ENCODE results near the gene C7orf33.
"Not testable (repeated sequence)": the region's sequence is repeated elsewhere in the genome, so short reads cannot be mapped to it uniquely, and the experiment has no call there.

C7orf33 gene, protein sequence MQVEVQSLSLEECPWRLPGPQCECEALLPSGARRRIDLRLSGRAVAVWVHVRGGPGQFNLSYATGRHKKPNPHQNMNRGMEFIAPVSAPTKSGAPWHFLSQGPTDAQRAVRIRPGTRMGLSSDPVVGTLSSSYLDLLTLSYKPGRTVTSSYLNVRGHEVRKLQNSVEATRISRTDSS

DNA sequence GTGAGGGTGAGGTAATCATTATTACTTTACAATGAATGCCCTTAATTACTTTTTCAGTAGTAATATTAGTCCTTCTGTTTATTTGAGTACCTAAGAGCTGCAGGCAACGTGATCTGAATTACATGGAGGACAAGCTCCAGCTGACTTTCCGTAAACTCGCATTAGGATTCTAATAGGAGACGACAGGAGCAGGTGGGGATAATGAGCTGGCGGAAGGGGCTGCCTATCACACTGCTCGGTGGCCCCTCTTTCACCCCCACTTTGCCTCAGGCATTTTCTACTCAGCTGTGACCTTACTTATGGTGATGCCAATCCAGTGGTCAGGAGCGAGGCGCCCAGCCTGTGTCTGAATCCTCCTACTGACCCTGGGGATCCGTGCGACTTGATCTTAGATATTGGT lies at the start of gene C7orf33:
TSS of gene C7orf33 (plus strand) at position 296 of the 400 bp plus-strand sequence. CDS start 160 bp downstream, outside the sequence.
- DNase-seq = no peak

DNA sequence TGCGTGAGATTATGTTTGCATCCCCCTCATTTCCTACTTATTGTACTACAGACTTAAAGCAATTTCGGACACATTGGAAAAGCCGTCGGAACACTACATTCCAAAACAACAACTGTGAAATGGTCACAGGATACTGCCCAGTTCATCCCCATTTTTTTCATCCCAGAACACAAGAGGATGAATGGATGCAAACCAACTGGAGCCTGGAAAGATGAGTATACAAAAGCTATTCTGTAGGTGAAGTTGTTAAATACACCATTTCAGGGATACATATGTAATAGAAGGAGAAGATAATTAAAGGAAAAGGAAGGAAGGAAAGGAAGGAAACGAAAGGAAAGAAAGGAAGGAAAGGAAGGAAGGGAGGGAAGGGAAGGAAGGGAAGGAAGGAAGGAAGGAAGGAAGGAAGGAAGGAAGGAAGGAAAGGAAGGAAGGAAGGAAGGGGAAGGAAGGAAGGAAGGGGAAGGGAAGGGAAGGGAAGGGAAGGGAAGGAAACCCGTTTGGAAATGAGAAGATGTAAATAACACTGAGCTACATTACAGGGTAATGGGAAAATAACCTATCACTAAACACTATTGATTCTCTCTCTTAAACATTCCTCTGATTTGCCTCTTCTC lies 48.6 kb upstream of the C7orf33 start:
- DNase-seq = no peak

DNA sequence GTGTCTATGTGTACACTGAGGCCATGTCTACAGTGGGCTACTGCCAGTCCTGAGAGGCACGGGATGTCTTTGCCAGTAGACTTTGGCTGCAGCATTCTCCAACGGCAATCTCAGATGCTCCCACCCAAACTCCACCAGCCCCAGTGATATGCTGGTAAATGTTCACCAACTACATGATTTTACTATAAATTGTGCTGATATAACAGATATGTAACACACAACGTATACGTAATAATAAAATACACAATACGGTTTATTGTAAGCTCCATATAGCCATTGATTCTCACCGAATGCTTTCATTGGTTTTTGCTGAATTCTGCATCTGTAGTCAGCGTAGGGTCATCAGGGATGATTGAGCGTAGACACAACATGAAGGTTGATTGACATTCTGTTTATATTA lies 47.3 kb upstream of the C7orf33 start:
- no peak for DNase-seq

DNA sequence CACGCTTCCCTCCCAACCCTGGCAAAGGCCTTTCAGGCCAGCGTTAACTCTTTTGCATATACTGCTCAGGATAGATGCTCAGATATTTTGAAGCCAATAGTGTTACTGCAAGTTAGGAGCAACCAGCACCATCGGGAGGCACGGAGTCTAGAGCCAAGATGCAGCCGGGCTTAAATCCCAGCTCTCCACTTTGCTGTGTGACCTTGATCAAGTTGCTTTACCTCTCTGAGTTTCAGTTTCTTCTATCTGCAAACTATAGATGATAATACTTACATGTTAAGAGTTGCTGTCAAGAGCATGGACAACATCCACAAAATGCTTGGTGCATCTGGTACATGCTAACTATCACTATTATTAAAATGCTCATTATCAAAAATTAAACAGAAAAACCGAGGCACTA lies 45.4 kb upstream of the C7orf33 start:
- no peak for DNase-seq

DNA sequence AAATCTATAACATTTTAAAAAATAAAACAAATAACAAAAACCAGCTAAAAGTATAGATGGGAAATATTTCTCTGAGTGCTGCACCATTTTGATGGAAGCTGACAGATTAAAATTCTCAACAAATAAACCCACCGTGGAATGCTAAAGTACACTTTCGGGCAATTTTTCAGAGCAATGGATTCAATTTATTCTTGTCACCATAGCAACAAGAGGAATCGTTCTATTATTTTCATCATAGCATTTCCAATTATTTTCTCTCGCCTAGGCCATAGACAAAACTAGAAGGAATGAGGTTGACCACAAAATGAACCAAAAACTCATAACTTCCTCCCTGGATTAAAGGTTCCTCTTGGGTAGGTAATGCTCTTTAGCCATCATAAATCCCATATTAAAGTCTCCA lies 44.6 kb upstream of the C7orf33 start:
- no peak for DNase-seq

DNA sequence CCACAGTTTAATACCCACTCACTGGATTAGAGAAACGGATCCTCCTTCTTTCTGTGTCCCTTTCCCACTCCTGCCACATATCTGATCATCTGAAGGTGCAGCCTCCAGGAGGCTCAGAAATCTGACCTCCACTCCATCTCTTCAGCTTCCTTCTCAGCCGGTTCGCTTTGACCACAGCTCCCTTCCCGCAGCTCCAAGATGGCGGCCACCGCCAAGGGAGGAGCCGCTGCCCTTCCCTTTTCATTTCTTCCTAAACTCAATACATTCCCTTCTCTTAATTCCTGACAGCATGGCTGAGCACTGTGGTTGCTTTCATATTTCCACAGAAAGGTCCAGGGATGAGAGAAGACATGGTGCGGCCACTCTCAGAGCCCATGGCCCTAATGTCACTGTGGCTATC lies 43.7 kb upstream of the C7orf33 start:
- no peak for DNase-seq

DNA sequence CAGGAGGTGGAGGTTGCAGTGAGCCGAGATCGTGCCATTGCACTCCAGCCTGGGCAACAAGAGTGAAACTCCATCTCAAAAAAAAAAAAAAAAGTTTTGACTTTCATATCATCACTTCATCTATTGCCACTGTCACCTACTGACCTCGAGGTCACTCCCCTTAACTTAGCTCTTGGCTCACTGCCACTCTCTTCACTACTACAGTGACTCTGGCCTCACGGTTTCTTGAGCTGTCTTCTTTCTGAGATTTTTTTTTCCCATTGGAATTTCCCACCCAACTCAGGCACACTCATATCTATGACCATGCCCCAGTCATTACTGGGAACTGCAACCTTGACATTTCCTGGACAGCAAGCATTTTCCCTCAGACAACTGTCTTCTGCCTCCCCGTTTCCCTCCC lies 42.6 kb upstream of the C7orf33 start:
- no peak for DNase-seq

DNA sequence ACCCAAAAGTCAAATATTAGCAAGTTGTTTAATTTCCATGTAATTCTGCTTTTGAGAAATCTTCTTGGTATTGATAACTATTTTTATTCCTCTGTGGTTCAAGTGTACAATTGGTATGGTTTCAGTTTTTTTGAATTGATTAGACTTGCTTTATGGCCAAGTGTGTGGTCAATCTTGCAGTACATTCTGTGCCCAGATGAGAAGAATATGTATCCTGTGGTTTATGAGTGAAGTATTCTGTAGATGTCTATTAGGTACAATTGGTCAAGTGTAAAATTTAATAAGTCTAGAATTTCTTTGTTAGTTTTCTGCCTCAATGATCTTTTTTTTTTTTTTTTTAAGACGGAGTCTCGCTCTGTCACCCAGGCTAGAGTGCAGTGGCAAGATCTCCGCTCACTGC lies 36.6 kb upstream of the C7orf33 start:
- no peak for DNase-seq

DNA sequence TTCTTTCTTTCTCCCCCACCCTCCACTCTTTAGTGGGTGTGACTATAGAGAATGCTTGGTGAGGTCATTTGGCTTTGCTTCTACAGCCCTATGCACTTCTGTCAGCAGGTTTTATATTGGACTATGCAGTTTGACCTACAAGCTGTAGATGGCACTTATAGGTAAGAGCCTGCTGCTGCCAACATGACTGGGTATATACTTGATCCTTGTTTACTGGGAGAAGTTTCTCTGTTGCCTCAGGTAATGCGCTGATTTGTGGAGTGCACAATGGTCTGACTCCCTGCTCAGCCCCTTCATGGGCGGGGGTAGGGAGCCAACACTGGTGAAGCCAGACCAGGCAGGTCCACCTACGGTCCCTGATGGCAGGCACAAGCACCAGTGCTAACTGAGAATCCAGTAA lies 33.7 kb upstream of the C7orf33 start:
- DNase-seq = no peak

DNA sequence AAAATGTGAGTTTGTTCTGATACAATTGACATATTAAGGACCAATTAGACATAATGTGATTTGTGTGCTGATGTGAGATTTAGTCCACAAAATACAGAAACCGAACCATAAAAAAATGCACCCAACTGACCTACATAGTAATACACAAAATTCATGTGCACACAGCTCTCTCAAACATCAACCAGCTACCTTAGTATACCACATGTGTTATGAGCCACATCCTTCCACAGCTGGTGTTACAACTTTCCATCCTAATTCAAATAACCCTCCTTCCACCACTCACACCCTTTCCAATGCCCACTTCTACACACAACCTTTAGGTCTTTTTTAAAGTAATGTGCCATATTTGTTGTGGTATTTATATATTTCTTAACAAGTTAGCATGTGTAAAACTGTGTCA lies 31.7 kb upstream of the C7orf33 start:
- DNase-seq = no peak

DNA sequence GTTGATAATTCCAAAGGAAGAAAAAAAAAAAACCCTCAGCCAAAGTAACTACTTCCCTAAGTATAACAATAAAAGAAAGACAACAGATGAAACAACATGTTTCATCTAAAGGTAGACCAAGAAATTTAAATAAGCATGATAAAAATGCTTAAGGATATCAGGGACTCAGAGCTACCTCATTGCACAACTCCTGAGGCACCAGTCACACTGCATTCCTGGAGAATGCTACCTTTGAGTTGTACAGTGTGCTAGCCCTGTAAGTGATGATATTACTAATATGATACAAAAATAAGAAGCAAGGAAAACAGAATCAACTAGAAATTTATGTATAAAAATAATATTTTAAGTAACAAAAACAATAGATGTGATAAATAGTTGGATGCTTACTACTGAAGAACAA lies 29.5 kb upstream of the C7orf33 start:
- no peak for DNase-seq

DNA sequence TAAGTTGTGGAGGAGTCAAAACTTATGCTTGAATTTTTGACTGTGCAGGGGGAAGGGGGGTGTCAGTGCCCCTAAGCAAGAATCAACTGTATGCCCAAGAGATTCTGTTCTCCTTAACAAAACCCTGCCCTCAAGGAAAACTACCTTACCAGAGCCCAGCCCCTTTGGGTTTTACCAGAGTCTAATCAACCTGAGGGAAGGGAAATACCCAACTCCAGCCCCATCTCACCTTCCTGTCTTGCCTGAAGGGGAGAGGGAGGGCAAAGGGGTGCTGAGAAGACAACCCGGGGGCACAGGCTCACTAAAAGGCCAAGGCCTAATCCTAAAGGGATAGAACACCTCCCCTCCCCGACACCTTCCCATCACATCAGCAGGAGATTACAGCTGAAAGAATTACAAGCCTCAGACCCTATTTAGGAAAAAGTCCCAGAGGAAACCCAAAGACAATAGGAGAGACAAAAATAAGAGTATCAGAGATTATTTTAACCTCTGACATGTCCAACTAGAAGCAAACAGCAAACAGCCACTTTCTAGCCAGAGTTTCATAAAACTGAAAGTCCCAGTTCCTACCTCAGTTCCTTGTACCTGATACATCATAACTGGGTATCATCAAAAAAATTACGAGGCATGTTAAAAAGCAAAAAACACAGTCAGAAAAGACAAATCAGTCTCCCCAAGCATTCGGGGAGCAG lies 26.8 kb upstream of the C7orf33 start:
- DNase-seq = no peak

DNA sequence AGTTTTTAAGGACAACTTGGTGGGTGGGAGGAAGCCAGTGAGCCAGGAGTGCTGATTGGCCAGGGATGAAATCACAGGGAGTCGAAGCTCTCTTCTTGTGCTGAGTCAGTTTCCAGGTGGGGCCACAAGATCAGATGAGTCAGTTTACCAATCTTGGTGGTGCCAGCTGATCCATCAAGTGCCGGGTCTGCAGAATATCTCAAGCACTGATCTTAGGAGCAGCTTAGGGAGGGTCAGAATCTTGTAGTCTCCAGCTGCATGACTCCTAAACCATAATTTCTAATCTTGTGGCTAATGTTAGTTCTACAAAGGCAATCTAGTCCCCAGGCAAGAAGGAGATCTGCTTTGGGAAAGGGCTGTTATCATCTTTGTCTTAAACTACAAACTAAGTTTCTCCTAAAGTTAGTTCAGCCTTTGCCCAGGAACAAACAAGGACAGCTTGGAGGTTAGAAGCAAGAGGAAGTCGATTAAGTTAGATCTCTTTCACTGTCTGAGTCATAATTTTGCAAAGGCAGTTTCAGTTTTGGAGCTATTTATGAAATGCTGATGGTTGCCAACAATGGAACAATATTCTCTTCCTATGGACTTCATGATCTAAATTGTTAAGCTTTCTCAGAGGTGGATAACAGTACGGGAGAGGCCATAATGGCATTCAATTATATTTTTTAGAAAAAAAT lies 26.2 kb upstream of the C7orf33 start:
- DNase-seq = not testable (repeated sequence)

DNA sequence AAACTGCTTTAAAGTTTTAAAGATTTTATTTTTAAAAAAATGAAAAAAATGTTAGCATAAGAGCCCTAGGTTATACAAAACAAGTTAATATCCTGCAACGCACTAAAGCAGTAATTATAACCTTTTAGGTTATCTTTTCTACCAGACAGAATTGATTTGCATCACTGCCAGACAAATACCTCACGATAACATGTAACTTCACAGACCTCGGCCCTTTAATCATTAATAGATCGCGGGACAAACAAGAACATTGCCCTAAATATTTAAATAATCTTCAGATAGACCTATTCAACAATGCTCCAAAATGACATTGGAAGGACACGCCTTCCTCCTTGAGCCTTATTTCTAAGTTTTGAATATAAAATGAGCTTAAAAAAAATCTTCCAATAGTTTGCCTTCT lies 23.8 kb upstream of the C7orf33 start:
- DNase-seq = no peak

DNA sequence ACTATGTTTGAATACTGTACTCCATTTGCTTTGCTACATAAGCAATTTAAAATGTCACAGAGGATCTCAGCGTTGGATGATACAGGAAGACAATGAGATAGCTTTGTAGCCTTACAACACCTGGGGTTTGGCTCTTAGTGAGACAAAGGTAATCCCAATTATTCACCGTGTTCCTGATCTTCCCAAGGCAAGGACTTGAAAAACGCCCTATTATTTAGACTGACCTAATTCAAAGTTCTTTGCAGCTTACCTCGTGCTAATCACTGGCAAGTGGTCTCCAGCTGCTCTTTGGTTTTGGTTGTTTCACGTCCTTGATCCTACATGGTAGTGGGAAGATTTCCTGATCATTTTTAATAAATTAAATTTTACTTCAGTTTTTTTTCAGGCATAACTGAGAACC lies 23.0 kb upstream of the C7orf33 start:
- DNase-seq = no peak

DNA sequence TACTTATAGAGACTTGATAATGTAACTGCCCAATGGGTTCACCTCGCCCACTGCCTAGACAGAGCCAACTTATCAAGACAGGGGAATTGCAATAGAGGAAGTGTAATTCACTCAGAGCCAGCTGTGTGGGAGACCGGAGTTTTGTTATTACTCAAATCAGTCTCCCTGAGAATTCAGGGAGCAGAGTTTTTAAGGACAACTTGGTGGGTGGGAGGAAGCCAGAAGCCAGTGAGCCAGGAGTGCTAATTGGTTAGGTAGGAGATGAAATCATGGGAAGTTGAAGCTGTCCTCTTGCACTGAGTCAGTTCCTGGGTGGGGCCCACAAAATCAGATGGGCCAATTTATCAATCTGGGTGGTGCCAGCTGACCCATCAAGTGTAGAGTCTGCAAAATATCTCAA lies 20.1 kb upstream of the C7orf33 start:
- no peak for DNase-seq

DNA sequence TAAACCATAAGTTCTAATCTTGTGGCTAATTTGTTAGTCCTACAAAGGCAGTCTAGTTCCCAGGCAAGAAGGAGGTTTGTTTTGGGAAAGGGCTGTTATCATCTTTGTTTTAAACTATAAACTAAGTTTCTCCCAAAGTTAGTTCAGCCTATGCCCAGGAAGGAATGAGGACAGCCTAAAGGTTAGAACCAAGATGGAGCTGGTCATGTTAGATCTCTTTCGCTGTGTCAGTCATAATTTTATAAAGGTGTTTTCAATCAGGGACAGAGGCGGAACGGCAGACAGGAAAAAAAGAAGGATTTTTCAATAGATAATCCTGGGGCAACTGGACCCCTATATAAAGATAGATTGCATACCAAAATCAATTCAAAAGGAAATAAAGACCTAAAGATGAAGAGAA lies 19.6 kb upstream of the C7orf33 start:
- not testable (repeated sequence) for DNase-seq

DNA sequence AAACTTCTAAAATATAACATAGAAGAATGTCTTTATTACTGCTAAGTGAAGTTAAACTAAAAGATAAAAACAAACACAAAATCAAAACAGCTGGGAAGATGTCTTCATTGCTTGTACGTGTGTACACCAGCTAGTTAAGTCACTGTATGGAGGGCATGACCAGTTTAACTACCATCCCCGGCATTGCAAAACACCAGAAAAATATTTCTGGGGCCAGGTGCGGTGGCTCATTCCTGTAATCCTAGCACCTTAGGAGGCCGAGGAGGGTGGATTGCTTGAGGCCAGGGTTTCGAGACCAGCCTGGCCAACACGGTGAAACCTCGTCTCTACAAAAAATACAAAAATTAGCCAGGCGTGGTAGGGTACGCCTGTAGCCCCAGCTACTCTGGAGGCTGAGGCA lies 19.2 kb upstream of the C7orf33 start:
- no peak for DNase-seq

DNA sequence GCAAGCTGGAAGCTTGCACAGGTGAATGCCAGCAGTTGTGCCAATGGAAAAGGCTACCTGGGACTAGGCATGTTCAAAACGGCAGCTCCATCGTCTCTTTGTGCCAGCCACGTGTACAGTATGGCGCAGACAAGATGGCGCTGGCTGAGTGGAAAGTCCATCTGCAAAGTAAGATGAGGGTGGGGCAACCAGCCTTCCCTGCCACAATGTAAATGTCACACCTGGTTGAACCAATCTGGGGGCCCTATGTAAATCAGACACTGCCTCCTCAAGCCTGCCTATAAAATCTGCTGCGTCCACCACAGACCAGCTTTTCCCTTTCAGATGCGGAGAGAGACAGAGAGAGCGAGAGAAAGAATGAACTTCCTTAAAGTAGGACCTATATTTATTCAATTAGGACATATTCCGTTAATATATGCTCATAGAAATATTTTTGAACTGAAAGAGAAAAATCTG lies 18.5 kb upstream of the C7orf33 start:
- peak; percentile 70 for DNase-seq

DNA sequence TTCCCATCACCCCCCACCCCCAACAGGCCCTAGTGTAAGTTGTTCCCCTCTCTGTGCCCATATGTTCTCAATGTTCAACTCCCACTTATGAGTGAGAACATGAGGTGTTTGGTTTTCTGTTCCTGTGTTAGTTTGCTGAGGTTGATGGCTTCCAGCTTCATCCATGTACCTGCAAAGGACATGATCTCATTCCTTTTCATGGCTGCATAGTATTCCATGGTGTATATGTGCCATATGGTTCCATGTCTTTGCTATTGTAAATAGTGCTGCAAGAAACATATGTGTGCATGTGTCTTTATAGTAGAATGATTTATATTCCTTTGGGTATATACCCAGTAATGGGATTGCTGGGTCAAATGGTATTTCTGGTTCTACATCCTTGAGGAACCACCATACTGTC lies 17.0 kb upstream of the C7orf33 start:
- not testable (repeated sequence) for DNase-seq

DNA sequence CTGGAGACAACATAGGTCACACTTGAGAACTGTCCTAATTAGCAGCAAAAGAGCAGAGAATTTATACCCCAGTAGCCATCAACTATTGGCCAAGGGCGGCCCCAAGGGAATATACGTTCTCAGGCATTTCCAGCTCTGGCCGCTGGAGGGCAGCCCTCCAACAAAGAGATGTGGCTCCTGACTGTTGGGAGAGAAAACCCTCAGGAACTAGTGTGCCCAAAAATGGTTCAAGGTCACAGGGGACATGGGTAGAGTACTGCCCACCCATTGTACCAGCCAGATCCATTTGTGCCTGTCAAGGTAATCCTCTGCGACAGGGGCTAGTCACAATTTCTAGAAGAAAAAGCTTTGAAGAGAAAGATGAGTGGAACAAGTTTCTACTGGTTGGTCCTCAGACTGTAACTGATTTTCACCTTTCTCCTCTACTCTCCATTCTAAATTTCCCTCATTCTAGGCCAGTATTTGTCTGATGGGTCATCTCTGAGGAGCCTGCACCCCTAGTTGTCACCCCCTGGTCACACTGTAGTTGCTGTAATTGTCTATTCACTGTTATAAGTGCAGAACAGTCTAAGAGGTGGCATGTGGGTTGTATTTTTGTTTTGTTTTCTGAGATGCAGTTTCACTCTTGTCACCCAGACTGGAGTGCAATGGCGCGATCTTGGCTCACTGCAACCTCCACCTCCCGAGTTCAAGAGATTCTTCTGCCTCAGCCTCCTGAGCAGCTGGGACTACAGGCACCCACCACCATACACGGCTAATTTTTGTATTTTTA lies 14.7 kb upstream of the C7orf33 start:
- peak; percentile 43 for DNase-seq

DNA sequence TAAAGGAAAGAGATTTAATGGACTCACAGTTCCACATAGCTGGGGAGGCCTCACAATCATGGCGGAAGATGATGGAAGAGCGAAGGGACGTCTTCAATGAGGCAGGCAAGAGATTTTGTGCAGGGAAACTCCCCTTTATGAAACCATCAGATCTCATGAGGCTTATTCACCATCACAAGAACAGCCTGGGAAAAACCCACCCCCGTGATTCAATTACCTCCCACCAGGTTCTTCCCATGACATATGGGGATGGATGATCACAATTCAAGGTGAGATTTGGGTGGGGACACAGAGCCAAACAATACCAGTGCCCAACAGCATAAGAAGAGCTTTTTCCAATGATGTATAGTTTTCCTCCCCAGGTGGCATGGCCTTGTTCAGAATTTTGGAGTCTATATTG lies 11.2 kb upstream of the C7orf33 start:
- DNase-seq = no peak

DNA sequence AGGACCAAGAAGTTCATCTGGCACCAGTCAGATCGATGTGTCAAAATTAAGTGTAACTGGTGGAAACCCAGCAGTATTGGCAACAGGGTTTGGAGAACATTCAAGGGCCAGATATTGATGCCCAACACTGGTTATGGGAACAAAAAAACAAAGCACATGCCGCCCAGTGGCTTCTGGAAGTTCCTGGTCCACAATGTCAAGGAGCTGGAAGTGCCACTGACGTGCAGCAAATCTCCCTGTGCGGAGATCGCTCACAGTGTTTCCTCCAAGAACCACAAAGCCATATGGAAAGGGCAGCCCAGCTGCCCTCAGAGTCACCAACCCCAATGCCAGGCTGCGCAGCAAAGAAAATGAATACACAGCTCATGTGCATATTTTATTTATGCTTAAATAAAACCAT lies 10.1 kb upstream of the C7orf33 start:
- no peak for DNase-seq
